ENCODE measurements around the gene DDX25. TPM values are rescaled to one million over a fixed set of nuclear protein-coding genes. Genes with fewer than 3 reads are reported as not detected.

DDX25 gene
- total and polyA plus RNA-seq, 2 of the 8 experiments (the other 6 are each of a cell fraction or from before 2014, with no cell fraction given): 17.6 to 17.9 TPM

DNA sequence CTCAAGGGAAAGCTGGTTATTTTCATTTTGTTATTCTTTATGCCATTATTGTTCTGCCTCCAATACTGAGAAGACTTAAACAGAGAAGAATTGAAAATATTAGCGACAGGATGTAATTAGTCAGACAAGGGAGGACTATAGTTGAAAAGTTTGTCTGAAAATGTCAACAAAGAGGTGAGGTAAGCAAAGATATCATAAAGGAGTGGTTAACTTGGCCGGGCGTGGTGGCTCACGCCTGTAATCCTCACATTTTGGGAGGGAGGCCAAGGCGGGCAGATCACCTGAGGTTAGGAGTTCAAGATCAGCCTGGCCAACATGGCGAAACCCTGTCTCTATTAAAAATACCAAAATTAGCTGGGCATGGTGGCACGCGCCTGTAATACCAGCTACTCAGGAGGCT is 20.9 kb upstream of the DDX25 start:
- Histone ChIP-seq H3K9ac (replicated peaks in 1 of 4; ENCODE audit: extremely low read depth in 1 of 4, low read depth in 3 of 4, low read length in 3 of 4) (no peak overlapping the region), H3K4me1 (replicated peaks in 1 of 4; ENCODE audit: control insufficient read depth in 3 of 4, insufficient read depth in 4 of 4, low read length in 3 of 4) (no peaks in the 10 kb centered on the region), H3K56ac (replicated peaks; ENCODE audit: insufficient read length, low read depth, low read length) (no peak overlapping the region), H3K23ac (ENCODE audit: insufficient read length) (no peak overlapping the region), H3K4me3 (ENCODE audit: extremely low read depth in 1 of 4, insufficient read depth in 2 of 4, low read depth in 3 of 4, low read length in 4 of 4) (no peak overlapping the region), H3K4ac (replicated peaks; ENCODE audit: insufficient read length, low read depth, low read length) (no peak overlapping the region), H3K27ac (ENCODE audit: low read depth, low read length) (no peak overlapping the region), H2AFZ (ENCODE audit: low read length) (no peak overlapping the region), H3K9me3 (ENCODE audit: insufficient read depth in 2 of 2, low read depth in 1 of 2, low read length in 1 of 2) (peaks cover 10 to 12% of the 10 kb centered on the region in 2 experiments), H3K18ac (ENCODE audit: extremely low read depth, low read length) (no peak overlapping the region), H3K79me1 (ENCODE audit: low read depth, low read length) (no peaks in the 10 kb centered on the region), H3K27me3 (replicated peaks in 1 of 4; ENCODE audit: control insufficient read depth in 3 of 4, extremely low read depth in 1 of 4, insufficient read depth in 3 of 4, low read length in 3 of 4) (peaks cover 0 to 3% (median 2%) of the 10 kb centered on the region in 4 experiments; a peak in 4 of 7 replicates), H4K8ac (ENCODE audit: extremely low read depth, insufficient read depth, low read length) (no peak overlapping the region), H3K79me2 (ENCODE audit: control insufficient read depth in 1 of 2, insufficient read depth in 2 of 2, low read length in 2 of 2) (no peaks in the 10 kb centered on the region), H2BK12ac (ENCODE audit: low read depth, low read length) (no peak overlapping the region), H3K4me2 (ENCODE audit: insufficient read depth in 1 of 2, low read depth in 2 of 2, low read length in 2 of 2) (no peak overlapping the region), H2BK15ac (ENCODE audit: low read length) (no peak overlapping the region), H3K14ac (ENCODE audit: insufficient read length) (no peak overlapping the region), H2BK5ac (ENCODE audit: low read depth, low read length) (no peak overlapping the region), H2BK120ac (replicated peaks; ENCODE audit: low read depth, low read length) (no peak overlapping the region), H4K20me1 (replicated peaks in 1 of 2; ENCODE audit: control insufficient read depth in 1 of 2, insufficient read depth in 2 of 2, low read length in 2 of 2) (no peaks in the 10 kb centered on the region), H4K91ac (replicated peaks; ENCODE audit: insufficient read length, low read length) (no peak overlapping the region), H2AK5ac (ENCODE audit: low read depth, low read length) (no peak overlapping the region), H3K23me2 (ENCODE audit: low read depth, low read length) (peaks cover 3% of the 10 kb centered on the region; the same call in 1 of the 2 replicates), H4K5ac (ENCODE audit: insufficient read length, low read depth, low read length) (no peak overlapping the region), H3K36me3 (ENCODE audit: control insufficient read depth in 2 of 4, insufficient read depth in 4 of 4, low read length in 3 of 4) (no peaks in the 10 kb centered on the region), H2BK20ac (ENCODE audit: low read length) (no peak overlapping the region)
- POLR2A ChIA-PET (ENCODE audit: partially characterized antibody): no interaction called here
- DNase-seq (ENCODE audit: low read depth in 1 of 2, low spot score in 2 of 2) (no peak), FAIRE-seq (no peak)
- 86% methylated on average over 8 of the region's 8 CpGs; no CpG with 5 or more reads in 1 of the 2 experiments for WGBS, 2 experiments (ENCODE audit: extremely low coverage in 1 of 2, insufficient coverage in 1 of 2, insufficient read length in 1 of 2, insufficient replicate concordance in 2 of 2, low coverage in 1 of 2, low lambda C conversion rate in 2 of 2, missing lambda C conversion rate in 1 of 2)
- CTCF ChIA-PET (ENCODE audit: partially characterized antibody): interaction anchor here (0.6 kb wide), 1 partner anchor 1588 kb away, joined by 3 read pairs; no protein-coding TSS in a partner anchor
- no peak for TF ChIP-seq KDM5A (IDR thresholded peaks at IDR 0.05; ENCODE audit: low read length)
- no peak for TF ChIP-seq FOSL1 (IDR thresholded peaks at IDR 0.05; ENCODE audit: insufficient read depth, low read depth, low read length)
- TF ChIP-seq, protein P1, sequence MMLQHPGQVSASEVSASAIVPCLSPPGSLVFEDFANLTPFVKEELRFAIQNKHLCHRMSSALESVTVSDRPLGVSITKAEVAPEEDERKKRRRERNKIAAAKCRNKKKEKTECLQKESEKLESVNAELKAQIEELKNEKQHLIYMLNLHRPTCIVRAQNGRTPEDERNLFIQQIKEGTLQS (IDR thresholded peaks at IDR 0.05; ENCODE audit: insufficient read depth, low read depth, low read length): no peak
- TF ChIP-seq, protein P2, sequence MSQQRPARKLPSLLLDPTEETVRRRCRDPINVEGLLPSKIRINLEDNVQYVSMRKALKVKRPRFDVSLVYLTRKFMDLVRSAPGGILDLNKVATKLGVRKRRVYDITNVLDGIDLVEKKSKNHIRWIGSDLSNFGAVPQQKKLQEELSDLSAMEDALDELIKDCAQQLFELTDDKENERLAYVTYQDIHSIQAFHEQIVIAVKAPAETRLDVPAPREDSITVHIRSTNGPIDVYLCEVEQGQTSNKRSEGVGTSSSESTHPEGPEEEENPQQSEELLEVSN (IDR thresholded peaks at IDR 0.05): no peak
- no peak for TF ChIP-seq RXRA (IDR thresholded peaks at IDR 0.05; ENCODE audit: insufficient read depth, low read depth, low read length)
- no peak for TF ChIP-seq GABPA (IDR thresholded peaks at IDR 0.05; ENCODE audit: borderline replicate concordance, insufficient read depth, low read length)
- TF ChIP-seq TAF1 (IDR thresholded peaks at IDR 0.05; ENCODE audit: low read depth, low read length): no peak
- TF ChIP-seq RNF2 (IDR thresholded peaks at IDR 0.05; ENCODE audit: borderline replicate concordance, low read depth, low read length, missing control alignments, poor library complexity, severe bottlenecking): no peak
- TF ChIP-seq RBBP5 (IDR thresholded peaks at IDR 0.05; ENCODE audit: borderline replicate concordance, low read depth, low read length): no peak
- TF ChIP-seq CHD2 (IDR thresholded peaks at IDR 0.05; ENCODE audit: low read length): no peak
- no peak for TF ChIP-seq SIX5 (IDR thresholded peaks at IDR 0.05; ENCODE audit: low read depth, low read length)
- no peak for TF ChIP-seq ASH2L (IDR thresholded peaks at IDR 0.05; ENCODE audit: low read length)
